Neural crest cell (in vitro differentiated cells): ENCODE data around the gene LILRB2. TPM values are rescaled to one million over a fixed set of nuclear protein-coding genes. Genes with fewer than 3 reads are reported as not detected.
A peak's percentile ranks its signal among the peaks of the same experiment; 100 is the strongest.
"Not testable (repeated sequence)": the region's sequence is repeated elsewhere in the genome, so short reads cannot be mapped to it uniquely, and the experiment has no call there.

ENCODE experiments used
- DNase-seq: peaks from one replicate; pipeline ENCODE4 v3.0.0; 2021; ENCODE audit warnings: low read depth, mixed read lengths, low spot score
- H3K27ac Mint-ChIP-seq: one replicate; pipeline ENCODE4 v1.8.0; 2021; ENCODE audit warnings: mild to moderate bottlenecking, mixed read lengths; ENCODE audit not compliant: unreplicated experiment
- H3K27me3 Mint-ChIP-seq: 2 replicates; pipeline ENCODE4 v1.8.0; 2021; ENCODE audit warnings: low read depth, mild to moderate bottlenecking, mixed read lengths
- H3K36me3 Mint-ChIP-seq: 2 replicates; pipeline ENCODE4 v1.8.0; 2021; ENCODE audit warnings: low read depth, mild to moderate bottlenecking, mixed read lengths
- H3K4me1 Mint-ChIP-seq: 2 replicates; pipeline ENCODE4 v1.8.0; 2021; ENCODE audit warnings: mixed read lengths
- H3K4me3 Mint-ChIP-seq: one replicate; pipeline ENCODE4 v1.8.0; 2021; ENCODE audit warnings: mild to moderate bottlenecking, mixed read lengths
- H3K9me3 Mint-ChIP-seq: 2 replicates; pipeline ENCODE4 v1.8.0; 2021; ENCODE audit warnings: mixed read lengths
- total RNA-seq: library from RNA; stranded (reverse); gene quantifications from 2 replicates; pipeline ENCODE4 v1.2.1, GENCODE V29; 2021
- TF ChIP-seq, protein P1 (sequence below): fragments of 200-600 bp; sonication (generic); conservative IDR thresholded peaks from 2 replicates; pipeline ENCODE4 v1.5.0; 2021; ENCODE audit warnings: antibody characterized with exemption, mild to moderate bottlenecking

The LILRB2 gene
- total RNA-seq, 1 donor from 2014 or later = not detected

DNA sequence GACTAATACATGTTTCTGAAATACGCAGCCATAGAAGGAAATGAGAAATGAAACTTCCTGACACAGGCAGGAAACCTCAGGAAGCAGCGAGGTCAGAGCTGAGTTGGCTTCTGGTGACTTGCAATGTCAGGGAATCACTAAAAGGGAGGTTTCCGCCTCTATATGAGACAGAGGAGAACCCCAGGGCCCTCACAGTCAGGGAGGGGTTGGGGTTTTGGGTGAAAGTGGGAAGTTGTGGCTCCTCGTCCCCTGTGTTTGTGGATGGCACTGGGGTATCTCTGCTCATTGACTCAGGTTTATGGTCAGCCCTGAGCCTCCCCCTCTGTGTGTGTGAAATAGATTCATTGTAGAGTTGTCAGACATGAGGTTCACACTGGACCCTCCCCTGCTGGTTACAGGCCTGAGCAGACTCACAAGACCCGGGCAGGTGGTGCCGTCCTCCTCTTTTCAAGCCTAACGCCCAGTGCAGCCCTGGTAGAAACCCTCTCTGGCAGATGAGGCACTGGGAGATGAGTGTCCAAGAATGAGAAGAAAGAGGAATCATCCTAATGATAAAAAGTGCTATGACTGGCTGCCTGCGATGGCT, 32.8 kb downstream of the LILRB2 start:
- Mint-ChIP-seq H3K4me1 (peaks cover 8% of the 10 kb centered on the region), H3K36me3 (no peaks in the 10 kb centered on the region), H3K4me3 (no peak overlapping the region), H3K9me3 (no peaks in the 10 kb centered on the region), H3K27ac (no peak overlapping the region), H3K27me3 (peaks cover 10% of the 10 kb centered on the region)
- TF ChIP-seq, protein P1, sequence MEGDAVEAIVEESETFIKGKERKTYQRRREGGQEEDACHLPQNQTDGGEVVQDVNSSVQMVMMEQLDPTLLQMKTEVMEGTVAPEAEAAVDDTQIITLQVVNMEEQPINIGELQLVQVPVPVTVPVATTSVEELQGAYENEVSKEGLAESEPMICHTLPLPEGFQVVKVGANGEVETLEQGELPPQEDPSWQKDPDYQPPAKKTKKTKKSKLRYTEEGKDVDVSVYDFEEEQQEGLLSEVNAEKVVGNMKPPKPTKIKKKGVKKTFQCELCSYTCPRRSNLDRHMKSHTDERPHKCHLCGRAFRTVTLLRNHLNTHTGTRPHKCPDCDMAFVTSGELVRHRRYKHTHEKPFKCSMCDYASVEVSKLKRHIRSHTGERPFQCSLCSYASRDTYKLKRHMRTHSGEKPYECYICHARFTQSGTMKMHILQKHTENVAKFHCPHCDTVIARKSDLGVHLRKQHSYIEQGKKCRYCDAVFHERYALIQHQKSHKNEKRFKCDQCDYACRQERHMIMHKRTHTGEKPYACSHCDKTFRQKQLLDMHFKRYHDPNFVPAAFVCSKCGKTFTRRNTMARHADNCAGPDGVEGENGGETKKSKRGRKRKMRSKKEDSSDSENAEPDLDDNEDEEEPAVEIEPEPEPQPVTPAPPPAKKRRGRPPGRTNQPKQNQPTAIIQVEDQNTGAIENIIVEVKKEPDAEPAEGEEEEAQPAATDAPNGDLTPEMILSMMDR = no peak
- no peak for DNase-seq

DNA sequence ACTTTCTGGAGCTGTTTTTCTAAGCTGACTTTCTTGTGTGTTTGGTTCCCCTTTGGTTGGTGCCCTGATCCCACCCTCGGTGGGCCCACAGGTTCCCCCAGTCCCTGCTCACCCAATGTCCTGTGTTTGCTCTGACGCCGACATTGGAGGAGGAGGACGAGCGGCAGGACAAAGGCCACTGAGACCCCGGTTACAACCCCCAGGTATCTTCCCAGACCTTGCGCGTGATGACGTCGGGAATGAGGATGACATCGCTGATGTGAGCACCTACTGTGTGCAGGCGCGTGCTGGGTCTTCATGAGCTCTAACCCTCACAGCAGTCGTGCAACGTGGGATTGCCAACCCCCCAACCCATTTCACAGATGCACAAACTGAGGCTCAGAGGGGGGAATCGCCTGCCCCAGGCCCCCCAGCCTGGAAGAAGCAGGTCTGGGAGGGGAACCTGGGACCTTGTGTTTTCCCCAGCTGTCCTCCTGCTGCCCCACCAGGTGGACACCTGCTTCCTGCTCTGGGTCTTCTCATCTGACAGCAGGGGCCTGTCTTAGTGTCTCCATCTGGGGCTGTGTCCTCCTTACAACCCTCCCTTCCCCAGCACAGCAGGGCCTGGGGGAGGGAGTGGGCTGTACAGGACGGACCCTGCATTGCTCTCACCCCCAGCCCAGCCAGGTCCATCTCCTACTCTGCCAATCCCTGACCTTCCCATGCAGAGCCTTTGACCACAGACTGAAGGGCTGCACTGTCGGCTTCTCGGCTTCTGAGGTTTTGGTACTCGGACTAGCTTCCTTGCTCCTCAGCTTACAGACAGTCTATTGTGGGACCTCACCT, 33.6 kb downstream of the LILRB2 start:
- Mint-ChIP-seq H3K27me3 (peaks cover 10% of the 10 kb centered on the region), H3K9me3 (no peaks in the 10 kb centered on the region), H3K27ac (no peak overlapping the region), H3K4me3 (no peak overlapping the region), H3K4me1 (peaks cover 8% of the 10 kb centered on the region), H3K36me3 (no peaks in the 10 kb centered on the region)
- TF ChIP-seq, protein P1 = no peak
- DNase-seq = no peak

DNA sequence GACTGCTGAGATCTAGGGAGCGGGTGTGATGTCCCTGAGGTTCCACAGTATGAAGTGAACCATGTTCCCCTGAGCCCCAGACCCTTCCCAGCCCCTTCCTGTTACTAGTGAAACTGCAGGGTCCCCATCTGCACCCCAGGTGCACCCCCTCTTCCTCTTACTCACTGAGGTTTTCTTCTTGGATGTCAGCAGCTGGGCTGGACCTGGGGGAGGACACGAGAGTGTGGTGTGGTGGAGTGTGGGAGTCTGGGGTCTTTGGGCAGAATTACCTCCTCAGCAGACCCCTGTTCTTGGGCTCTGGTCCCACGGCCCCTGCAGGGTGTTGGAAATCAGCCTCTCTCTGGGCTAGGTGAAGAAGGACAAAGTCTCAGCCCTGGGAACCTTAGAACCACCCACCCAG, 35.0 kb downstream of the LILRB2 start:
- H3K9me3 Mint-ChIP-seq = no peaks in the 10 kb centered on the region
- H3K27ac Mint-ChIP-seq = peak overlapping the region; percentile 71
- DNase-seq = no peak
- no peaks in the 10 kb centered on the region for H3K36me3 Mint-ChIP-seq
- peaks cover 8% of the 10 kb centered on the region for H3K4me1 Mint-ChIP-seq
- TF ChIP-seq, protein P1 = no peak
- no peak overlapping the region for H3K4me3 Mint-ChIP-seq
- peaks cover 10% of the 10 kb centered on the region for H3K27me3 Mint-ChIP-seq

GRCh38 chr19:54243809-54244208, 37.1 kb downstream of the LILRB2 start:
- H3K27me3 Mint-ChIP-seq, H3K4me3 Mint-ChIP-seq, H3K9me3 Mint-ChIP-seq, H3K36me3 Mint-ChIP-seq, H3K4me1 Mint-ChIP-seq, DNase-seq, H3K27ac Mint-ChIP-seq: not testable (repeated sequence)

GRCh38 chr19:54242646-54243045, 38.3 kb downstream of the LILRB2 start, which contains the start of gene LILRA6:
Gene LILRA6 (minus strand): TSS chr19:54242790.
- H3K9me3 Mint-ChIP-seq, DNase-seq, H3K36me3 Mint-ChIP-seq, H3K27ac Mint-ChIP-seq, H3K4me1 Mint-ChIP-seq, H3K4me3 Mint-ChIP-seq, H3K27me3 Mint-ChIP-seq: not testable (repeated sequence)

DNA sequence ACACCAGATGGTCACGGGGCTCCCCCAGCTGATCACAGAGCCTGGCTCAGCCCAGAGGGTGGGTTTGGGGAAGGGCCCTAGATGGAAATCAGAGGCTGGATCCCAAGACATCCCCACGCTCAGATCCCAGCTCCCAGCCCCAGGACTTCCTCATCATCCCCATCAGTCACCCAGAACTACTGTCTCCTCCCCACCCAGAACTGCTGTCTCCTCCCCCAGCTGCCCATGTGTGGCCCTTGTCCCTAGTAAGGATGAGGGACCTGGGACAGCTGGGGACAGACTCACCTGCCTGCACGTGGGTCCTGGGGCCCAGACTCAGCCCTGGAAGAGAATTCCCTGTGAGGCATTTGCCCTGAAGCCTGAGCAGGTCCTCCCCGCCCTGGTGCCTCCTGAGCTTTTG, 38.7 kb downstream of the LILRB2 start:
- H3K4me3 Mint-ChIP-seq, H3K27me3 Mint-ChIP-seq, H3K27ac Mint-ChIP-seq, H3K9me3 Mint-ChIP-seq, DNase-seq, H3K36me3 Mint-ChIP-seq, H3K4me1 Mint-ChIP-seq: not testable (repeated sequence)

DNA sequence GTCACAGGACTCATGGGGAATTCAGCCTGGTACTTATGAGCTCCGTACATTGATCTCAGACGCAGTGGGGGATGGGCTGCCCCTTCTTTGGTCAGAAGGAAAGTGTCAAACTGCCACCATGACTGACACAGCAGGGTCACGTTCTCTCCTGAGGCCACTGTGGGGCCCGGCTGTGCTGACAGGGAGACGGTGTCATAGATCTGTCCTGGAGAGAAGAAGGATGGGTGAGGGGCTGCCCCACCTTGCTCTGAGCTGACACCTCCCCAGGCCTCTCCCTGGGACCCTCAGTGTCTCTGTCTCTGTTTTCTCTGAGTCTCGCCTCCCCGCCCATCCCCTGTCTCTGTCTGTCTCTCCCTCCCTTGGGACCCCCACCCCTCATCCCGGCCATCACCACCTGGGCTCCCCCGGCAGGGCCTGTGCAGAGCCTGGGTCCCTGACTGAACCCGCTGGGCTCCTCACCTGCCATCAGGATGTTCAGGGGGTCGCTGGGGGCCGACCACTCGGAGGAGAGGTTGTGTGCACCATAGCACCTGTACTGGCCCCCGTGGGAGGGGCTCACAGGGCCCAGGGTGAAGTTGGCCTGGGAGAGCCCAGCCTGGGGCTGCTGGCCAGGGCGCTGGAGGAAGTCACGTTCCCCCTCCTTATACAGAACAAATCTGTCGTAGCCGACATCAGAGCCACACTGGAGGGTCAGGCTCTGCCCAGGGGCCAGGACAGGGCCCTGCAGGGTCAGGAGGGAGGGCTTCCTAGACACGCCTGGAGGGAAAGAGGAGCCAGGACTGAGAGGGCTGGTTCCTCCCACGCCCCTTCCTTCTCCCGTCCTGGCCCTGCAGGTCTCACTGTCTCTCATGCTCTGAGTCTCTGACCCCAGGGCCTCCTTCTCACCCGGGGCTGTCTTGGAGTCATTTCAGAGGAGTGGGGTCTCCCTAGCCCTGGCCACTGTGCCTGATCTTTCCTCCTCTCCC, 40.3 kb downstream of the LILRB2 start:
- H3K4me1 Mint-ChIP-seq, H3K4me3 Mint-ChIP-seq, H3K27ac Mint-ChIP-seq, DNase-seq, H3K36me3 Mint-ChIP-seq, H3K9me3 Mint-ChIP-seq: not testable (repeated sequence)
- H3K27me3 Mint-ChIP-seq = peaks cover 17% of the 10 kb centered on the region

DNA sequence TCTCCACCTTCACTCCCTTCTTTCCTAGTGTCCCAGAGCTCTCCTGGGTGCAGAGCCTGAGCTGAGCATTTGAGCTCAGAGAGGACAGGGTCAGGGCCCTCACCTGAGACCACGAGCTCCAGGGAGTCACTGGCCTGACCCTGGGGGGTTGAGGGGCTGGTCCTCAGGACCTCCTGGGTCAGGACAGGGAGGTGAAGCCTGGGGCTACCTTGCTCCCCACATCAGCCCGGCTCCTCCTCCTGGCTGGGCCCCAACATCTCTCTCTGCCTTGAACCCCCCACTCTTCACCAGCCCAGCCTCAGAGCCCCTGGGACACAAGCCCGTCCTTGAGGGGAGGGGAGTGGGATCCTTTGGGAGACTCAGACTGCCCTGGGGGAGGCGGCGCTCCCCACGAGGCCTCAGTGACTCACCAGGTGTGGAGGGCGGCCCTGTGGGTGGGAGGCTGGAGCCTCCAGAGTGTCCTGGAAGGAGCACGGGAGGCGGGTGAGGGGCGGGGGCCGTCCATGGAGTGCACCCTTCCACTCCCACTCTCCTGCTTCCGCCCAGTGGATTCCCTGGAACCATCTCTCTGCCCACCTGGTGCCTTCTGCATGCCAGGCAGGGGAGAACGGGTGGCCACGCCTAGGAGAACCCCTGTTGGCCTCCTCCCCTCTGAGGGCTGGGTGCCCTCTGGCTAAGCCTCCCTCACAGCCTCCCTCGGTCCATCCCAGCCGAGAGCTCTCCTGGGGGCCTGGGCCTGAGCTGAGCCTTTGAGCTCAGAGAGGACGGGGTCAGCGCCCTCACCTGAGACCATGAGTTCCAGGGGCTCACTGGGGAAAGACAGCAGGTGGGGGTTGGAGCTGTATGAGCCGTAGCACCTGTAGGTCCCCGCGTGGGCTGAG, 41.2 kb downstream of the LILRB2 start:
- not testable (repeated sequence) for H3K36me3 Mint-ChIP-seq, H3K4me3 Mint-ChIP-seq, DNase-seq, H3K9me3 Mint-ChIP-seq, H3K4me1 Mint-ChIP-seq
- Mint-ChIP-seq H3K27ac (peak overlapping the region; percentile 78), H3K27me3 (peaks cover 23% of the 10 kb centered on the region)
